ENCODE data around the gene PLA2G2A. TPM values are rescaled to one million over a fixed set of nuclear protein-coding genes. Genes with fewer than 3 reads are reported as not detected.
A peak's percentile ranks its signal among the peaks of the same experiment; 100 is the strongest.

Gene PLA2G2A
- total and polyA plus RNA-seq, 9 of the 15 experiments (the other 6 are each of a cell fraction or from before 2014, with no cell fraction given) = not detected

DNA sequence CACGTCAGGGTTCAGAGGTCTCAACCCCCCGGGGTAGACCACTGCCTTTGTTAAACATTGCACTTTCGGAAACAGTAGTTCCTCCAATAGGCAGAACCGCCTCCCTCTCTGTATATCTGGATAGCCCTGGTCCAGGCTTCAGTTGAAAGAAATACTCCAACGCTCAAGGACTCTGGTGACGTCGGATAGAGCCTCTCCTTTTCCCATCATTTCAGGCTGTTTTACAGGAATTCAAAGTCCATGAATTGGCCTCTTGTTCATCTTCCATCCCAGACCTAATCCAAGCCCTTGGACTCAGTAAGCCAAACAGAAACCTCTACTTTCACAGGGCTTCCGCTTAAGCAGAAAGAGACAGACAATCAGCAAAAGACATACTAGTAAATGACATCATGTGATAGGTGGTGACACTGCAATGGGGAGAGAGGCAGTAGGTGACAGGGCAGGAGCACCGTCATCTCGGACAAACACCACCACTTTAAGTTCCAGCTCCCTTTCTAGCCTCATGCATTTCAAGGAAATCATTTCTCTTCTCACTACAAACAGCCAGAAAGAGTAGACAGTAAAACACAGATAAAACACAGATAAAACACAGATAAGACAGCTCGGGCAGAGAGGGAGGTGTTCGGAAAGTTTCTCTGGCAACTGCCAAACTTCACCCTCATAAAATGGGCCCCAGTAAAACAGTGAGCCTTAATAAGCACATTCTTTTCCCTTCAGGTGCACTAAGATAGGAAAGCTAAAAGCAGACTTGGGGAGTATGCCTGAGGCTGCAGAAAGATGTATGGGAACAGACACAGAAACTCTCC lies 2.3 kb upstream of the PLA2G2A start (continued):
- TF ChIP-seq, protein P1, sequence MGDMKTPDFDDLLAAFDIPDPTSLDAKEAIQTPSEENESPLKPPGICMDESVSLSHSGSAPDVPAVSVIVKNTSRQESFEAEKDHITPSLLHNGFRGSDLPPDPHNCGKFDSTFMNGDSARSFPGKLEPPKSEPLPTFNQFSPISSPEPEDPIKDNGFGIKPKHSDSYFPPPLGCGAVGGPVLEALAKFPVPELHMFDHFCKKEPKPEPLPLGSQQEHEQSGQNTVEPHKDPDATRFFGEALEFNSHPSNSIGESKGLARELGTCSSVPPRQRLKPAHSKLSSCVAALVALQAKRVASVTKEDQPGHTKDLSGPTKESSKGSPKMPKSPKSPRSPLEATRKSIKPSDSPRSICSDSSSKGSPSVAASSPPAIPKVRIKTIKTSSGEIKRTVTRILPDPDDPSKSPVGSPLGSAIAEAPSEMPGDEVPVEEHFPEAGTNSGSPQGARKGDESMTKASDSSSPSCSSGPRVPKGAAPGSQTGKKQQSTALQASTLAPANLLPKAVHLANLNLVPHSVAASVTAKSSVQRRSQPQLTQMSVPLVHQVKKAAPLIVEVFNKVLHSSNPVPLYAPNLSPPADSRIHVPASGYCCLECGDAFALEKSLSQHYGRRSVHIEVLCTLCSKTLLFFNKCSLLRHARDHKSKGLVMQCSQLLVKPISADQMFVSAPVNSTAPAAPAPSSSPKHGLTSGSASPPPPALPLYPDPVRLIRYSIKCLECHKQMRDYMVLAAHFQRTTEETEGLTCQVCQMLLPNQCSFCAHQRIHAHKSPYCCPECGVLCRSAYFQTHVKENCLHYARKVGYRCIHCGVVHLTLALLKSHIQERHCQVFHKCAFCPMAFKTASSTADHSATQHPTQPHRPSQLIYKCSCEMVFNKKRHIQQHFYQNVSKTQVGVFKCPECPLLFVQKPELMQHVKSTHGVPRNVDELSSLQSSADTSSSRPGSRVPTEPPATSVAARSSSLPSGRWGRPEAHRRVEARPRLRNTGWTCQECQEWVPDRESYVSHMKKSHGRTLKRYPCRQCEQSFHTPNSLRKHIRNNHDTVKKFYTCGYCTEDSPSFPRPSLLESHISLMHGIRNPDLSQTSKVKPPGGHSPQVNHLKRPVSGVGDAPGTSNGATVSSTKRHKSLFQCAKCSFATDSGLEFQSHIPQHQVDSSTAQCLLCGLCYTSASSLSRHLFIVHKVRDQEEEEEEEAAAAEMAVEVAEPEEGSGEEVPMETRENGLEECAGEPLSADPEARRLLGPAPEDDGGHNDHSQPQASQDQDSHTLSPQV (IDR thresholded peaks at IDR 0.05) = no peak
- TF ChIP-seq, protein P2, sequence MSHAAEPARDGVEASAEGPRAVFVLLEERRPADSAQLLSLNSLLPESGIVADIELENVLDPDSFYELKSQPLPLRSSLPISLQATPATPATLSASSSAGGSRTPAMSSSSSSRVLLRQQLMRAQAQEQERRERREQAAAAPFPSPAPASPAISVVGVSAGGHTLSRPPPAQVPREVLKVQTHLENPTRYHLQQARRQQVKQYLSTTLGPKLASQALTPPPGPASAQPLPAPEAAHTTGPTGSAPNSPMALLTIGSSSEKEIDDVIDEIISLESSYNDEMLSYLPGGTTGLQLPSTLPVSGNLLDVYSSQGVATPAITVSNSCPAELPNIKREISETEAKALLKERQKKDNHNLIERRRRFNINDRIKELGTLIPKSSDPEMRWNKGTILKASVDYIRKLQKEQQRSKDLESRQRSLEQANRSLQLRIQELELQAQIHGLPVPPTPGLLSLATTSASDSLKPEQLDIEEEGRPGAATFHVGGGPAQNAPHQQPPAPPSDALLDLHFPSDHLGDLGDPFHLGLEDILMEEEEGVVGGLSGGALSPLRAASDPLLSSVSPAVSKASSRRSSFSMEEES (CRISPR knock-in tag; IDR thresholded peaks at IDR 0.05) = peak; percentile 84
- peak; percentile 2 for TF ChIP-seq MEIS2 (IDR thresholded peaks at IDR 0.05; ENCODE audit: partially characterized antibody)
- TF ChIP-seq ZNF583 (CRISPR knock-in tag; IDR thresholded peaks at IDR 0.05) = no peak
- 0 out of 2 replicates have a peak, but pooled peaks have one; percentile 31 for TF ChIP-seq MAFG (tag; conservative IDR thresholded peaks at IDR 0.05)
- TF ChIP-seq, protein P3, sequence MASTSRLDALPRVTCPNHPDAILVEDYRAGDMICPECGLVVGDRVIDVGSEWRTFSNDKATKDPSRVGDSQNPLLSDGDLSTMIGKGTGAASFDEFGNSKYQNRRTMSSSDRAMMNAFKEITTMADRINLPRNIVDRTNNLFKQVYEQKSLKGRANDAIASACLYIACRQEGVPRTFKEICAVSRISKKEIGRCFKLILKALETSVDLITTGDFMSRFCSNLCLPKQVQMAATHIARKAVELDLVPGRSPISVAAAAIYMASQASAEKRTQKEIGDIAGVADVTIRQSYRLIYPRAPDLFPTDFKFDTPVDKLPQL (IDR thresholded peaks at IDR 0.05; ENCODE audit: extremely low read depth, insufficient read length) = no peak
- TF ChIP-seq, protein P4, sequence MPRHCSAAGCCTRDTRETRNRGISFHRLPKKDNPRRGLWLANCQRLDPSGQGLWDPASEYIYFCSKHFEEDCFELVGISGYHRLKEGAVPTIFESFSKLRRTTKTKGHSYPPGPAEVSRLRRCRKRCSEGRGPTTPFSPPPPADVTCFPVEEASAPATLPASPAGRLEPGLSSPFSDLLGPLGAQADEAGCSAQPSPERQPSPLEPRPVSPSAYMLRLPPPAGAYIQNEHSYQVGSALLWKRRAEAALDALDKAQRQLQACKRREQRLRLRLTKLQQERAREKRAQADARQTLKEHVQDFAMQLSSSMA (CRISPR knock-in tag; IDR thresholded peaks at IDR 0.05) = no peak
- TF ChIP-seq, protein P5, sequence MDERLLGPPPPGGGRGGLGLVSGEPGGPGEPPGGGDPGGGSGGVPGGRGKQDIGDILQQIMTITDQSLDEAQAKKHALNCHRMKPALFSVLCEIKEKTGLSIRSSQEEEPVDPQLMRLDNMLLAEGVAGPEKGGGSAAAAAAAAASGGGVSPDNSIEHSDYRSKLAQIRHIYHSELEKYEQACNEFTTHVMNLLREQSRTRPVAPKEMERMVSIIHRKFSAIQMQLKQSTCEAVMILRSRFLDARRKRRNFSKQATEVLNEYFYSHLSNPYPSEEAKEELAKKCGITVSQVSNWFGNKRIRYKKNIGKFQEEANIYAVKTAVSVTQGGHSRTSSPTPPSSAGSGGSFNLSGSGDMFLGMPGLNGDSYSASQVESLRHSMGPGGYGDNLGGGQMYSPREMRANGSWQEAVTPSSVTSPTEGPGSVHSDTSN (CRISPR knock-in tag; IDR thresholded peaks at IDR 0.05; ENCODE audit: low read depth) = no peak
- TF ChIP-seq, protein P5 (tag; conservative IDR thresholded peaks at IDR 0.05; ENCODE audit: low read depth) = 0 out of 2 replicates have a peak, but pooled peaks have one; percentile 43
- no peak for TF ChIP-seq ZFP30 (CRISPR knock-in tag; IDR thresholded peaks at IDR 0.05; ENCODE audit: borderline replicate concordance)
- no peak for TF ChIP-seq BRCA1 (IDR thresholded peaks at IDR 0.05)
- TF ChIP-seq BRCA1 (CRISPR knock-in tag; IDR thresholded peaks at IDR 0.05) = no peak
